NCI-H1417 treated with DMSO at 0.1 percent for 48 hours (cell line): ENCODE results near the gene SLC9A9.

Experiments
- DNase-seq: peaks from one replicate; lab custom pipeline; 2025; lab: John Stamatoyannopoulos, UW

The SLC9A9 gene

DNA sequence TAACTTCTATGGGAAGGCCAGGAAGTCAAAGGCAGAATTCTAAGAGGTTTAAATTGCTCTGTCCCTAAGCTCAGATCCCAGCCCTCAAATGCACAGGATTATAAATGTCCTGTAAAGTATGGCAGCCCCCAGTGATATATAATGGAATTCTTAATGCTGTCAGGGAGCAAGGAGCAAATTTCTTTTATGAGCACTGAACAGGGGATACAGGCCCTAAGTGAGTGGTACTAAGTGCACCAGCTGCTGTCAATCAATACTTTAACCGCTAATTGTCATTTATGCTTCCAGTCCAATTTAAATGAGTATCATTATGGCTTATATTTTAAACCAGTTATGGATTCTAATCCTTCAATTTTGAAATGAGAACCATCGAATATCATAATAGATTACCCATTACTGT is 4.7 kb downstream of the SLC9A9 start:
- no peak for DNase-seq

DNA sequence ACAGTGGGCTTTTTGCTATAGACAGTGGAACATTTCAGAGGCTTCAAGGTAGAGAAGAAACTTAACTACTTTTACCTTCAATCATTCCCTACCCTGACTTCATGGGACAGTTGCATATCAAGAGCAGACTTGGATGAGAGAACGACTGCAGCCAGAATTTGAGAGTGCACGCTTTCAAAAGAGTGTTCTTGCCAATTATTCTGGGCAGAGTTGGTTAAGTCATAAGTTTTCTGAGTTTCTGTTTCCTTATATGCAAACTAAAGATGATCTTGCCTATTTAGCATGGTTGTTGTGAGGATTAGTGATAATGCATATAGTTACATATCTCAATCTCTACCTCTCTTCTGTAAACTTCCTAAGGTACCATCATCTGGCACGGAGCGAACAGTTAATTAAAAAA is 7.6 kb downstream of the SLC9A9 start:
- no peak for DNase-seq

DNA sequence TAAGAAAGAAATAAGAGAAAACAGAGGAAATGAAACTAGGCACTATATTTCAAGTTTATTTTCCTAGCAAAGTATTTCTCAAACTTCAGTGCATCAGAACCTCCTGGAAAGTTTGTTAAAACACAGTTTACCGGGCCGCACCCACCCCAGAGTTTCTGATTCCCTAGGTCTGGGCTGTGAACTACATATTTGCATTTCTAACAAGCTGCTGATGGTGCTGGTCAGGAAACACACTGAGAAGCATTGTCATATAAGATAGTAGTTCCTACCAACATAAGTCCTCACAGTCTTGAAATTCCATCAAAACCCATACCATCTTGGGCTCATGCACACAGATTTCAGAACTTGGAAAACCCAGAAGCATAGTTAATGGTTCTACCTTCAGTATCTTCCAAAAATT is 8.3 kb downstream of the SLC9A9 start:
- DNase-seq: no peak

DNA sequence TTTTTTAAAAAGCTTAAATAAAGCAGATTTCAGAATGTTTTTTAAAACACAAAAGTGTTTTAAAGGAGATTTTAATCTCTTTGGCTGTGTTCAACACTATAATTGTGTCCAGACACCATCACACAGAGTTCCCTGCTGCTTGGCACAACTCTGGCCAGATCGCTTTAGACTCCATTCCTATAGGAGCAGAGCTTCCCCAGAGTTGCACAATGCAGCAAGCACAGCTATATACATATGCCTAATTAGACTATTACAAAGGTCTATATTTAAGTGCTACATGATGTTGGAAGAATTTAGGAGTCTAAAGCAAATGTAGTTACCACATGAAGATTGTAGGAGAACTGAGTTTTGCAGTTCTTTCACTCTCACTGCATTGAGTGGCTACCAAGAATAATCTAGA is 11.2 kb downstream of the SLC9A9 start:
- no peak for DNase-seq

DNA sequence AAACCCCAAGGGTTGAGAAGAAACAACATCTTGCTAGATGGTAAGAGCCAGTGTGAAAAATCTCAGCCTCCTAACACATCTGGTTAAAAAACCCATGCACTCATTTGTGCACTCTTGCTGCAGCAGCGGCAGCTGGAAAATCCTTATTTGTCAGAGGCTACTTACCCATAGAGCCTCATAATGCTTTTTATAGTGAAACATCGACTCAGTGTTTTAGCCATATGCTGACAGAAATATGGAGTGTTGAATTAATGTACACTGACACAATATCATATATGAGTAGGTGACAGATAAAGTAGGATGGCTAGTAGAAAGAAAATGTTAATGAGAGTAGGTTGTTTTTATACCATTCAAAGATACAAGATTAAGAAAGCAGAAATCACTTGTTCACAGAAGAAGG is 13.0 kb downstream of the SLC9A9 start:
- no peak for DNase-seq

DNA sequence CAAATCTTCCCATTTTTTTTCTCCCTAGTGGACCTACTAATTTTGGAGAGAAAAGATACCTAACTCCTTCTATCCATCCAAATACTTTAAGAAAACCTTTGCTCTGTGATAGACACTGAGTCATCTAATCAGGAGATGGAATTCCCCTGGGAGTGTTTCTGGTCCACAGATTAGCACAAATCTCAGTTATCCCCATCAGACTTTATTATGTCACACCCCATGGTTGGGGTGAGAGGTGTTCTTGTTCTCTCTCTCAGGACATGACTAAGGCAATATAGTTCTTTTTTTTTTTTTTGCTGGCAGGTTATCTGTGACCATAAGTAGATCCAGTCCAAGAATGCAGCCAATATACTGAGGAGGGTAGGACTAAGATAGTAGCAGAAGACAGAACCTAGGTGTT is 15.8 kb downstream of the SLC9A9 start:
- DNase-seq: no peak

DNA sequence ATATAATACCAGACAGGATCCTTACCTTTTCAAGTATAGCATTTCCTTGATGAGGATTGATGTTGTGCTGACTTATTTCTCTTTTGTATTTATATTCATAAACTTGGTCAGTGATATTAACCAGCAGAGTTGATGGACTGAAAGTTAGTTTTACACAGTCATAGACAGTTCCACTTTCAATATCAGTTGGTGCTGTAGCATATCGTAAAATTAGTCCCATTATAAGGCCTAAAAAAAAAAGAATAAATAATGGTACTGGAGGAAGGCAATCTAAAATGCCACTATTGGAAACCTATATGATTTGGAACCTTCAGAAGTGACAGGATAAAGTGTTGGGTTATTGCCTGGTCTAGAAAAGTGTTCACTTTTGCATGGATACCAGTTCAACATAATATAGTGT is 16.3 kb downstream of the SLC9A9 start:
- DNase-seq: no peak

DNA sequence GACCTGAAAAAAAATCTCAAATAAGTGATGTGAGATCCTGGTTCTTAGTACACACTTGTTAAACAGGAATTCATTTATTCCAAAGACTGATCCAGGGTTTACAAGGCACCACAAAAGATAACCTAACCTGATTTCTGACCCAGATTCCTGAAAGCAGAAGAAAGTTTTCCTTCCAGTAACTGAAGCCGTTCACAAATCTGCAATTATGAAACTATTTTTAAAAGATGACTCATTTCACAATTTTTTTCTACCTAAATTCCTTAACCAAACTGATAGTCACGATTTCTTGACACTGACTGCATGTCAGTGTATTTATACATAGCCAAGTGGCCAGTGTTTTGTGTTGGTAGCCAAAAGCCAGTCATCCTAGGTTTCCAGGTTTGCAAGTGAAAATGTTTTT is 17.1 kb downstream of the SLC9A9 start:
- DNase-seq: no peak

DNA sequence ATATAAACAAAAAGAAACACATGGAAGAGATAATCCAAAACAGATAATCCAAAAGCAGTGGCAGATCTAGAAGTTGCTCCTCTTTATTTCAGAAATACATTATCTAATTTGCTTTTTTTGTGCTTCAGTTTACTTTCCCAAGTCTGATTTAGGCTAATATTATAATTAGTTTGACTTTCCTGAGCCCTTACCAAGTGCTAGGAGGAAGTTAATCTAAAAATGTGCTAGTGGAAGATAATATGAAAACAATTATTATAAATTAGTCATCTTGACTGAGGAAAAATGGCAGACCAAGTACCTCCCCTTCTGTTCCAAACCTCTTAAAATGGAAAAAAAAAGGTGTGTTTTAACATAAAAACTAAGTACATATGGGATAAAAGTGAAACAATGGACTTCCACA is 17.5 kb downstream of the SLC9A9 start:
- DNase-seq: no peak

DNA sequence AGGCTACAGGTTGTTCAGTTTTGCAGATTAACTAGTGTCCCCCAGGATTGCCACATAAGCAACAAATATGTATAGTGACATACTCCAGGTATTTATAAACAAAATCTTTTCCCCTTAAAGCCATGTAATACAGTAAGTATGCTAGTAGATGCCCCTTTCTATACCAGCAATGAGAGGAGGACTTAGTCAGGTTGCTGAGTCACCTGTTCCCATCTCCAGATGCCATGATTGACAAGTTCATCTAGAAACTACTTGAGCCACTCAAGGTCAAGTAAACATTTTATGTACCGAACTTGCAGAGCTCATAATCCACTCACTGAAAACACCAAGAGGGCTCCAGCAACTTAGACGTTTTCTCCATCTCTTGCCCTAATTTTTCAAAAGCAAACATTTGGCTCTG is 18.2 kb downstream of the SLC9A9 start:
- no peak for DNase-seq

DNA sequence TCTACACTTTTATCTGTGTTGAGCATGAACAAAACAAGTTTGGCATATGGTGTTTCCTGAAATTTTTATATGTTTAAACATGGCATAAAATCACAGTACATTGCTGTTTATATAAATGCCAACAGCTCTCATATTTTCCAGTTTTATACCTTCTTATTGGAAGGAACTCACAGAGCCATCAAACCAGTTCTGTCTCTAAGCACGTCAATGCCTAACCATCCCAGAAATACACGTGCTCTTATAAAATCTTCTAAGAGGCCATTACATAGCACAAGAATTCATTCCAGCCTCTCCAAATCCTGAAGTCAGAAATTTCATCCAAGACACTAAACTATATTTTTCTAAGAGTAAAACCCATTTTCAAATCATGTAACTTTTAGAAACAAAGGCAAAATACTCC is 20.8 kb downstream of the SLC9A9 start:
- no peak for DNase-seq

DNA sequence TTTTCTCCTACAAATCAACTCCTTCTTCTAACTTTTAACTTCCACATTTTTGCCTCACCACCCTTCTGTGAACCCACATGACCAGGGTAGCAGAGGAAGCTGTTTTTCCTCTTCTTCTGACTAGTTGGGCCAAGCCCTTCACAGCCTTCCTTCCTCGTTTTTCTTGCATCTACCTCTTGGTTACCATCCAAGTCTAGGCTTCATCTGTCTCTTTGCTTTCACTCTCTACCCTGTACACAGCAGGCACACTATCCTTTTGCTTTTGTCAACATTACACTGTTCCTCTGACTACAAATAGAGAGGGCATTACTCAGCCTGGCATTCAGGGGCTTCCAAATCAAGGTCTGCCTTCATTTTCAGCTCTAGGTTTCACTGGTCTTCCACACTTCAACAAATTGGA is 22.0 kb downstream of the SLC9A9 start:
- DNase-seq: no peak

DNA sequence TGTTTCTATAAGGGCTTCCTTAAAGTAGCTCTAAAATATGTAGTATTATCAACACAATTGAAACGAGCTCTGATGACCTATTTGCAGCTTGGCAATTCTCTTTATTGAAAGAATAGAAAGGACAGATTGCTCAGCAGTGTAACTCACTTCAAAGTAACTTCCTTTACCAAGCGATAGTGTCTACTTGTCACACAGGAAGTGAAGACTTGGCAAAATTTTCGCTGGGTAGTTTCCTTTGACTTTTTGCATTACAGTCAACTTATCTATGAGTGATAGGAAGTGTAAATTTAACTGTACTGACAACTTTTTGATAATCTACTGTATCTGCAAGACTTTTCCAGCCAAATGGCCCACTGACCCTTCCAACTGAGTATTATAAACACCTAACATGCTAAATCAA is 22.8 kb downstream of the SLC9A9 start:
- no peak for DNase-seq

DNA sequence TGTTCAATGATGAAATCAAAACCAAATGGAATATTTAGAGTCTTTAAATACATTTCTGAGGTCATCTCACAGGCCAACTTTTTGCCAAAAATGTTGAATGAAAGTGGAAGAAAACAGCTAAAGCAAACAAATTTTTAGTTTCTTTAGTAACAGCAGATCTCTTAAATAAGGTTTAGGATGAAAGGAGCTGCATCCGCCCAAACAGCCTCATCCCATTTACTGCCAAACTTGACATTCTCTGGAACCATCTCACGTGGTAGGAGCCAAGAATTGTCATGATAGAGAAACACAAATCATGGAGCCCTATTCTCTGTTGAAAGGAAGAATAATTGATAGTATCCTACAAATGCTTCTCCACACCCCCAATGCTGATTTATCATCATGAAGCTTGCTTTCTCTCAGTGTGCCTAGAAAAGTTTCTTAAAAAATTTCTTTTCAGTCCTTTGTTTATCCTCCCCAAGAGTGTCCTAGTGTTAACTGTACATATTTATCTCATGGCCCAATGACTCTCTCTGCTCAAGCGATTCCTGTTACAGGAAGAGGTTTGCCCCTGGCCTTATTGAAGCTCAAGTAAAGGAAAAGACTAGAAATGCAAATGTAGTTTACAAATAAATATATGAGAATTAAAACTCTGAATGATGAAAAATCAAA is 23.4 kb downstream of the SLC9A9 start:
- DNase-seq: no peak

DNA sequence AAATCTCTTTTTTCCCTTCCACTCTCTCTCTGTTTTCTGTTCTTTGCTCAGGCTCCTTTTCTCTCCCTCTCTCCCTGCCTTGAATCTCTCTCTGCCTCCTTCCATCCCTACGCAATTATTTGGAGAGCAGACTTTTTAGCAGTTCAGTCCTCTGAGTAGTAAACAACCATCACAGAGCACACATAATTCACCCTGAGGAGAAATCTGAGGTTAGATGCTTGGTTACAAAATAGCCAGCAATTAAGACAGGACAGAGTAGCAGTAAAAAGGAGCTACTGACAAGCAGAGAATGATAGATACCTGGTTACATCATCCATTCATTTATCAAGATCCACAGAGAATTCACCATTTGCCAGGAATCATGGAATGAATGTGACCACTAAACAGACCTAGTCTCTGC is 25.5 kb downstream of the SLC9A9 start:
- no peak for DNase-seq

DNA sequence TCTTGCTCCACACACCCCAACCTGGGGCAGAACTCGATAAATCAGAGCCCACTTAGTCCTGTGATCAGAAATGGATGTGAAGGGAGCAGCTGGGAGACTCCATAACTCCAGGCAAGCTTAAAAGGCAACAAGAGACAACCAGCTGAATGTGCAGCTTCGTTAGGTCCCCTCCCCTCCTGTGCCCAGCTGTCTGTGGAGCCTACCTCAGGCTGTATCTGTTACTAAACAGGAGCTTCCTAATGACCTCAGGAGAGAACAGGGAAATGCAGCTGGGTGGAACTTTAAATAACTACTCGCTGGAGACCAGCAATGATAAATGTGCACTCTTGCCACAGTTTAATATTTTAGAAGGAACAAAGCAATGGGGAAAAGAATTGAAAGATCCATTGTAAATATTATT is 25.9 kb downstream of the SLC9A9 start:
- no peak for DNase-seq

DNA sequence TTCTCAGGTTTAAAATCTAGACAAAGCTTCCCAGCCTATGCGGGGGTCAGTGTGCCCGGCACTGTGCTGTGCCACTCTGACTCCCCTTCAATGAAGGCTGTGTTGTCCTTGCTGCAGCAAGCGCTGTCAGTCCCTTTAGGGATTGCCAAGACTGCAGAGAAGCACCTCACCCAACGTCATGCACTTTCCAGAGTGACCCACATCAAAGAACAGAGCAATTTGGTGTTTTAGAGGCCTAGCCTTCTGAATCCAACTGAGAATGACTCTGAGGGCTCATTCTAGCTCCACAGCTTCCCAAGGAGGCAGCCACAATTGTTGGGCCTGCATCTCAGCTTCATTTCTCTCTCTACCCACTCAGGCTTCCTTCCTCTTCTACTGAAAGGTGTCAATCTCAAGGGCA is 26.4 kb downstream of the SLC9A9 start:
- DNase-seq: no peak

DNA sequence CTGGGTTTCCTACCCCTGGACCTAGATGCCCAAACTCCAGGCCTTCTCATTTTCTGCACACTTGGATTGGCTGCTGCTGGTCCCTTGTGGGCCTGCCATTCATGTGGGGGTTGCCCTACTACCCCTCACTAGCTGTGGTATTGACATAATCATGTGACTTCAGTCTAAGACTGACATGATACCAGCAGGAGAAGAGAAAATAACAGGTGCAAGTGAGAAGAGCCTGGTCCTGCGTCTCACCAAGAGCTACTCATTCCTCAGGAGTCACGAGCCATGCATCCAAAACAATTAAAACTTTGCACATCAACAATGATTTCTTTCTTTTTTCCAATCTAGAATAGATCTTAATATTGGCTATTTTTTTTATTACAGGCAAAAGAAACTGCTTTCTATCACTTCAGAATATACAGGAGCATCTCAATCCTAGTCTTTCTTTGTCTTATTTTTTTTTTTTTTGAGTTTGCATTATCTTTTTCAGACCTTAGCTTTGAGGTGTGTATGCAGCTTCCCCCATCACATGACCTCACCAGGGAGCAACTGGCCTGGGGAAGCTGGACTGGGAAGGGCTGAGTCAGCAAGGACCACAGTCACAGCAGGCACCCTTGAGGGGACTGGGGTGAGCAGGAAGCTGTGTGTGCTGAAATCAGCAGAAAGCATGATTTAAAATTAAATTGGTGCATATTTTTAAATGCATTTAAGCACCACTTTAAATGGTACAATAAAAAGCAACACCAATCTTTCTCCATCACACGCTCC is 27.6 kb downstream of the SLC9A9 start:
- no peak for DNase-seq

DNA sequence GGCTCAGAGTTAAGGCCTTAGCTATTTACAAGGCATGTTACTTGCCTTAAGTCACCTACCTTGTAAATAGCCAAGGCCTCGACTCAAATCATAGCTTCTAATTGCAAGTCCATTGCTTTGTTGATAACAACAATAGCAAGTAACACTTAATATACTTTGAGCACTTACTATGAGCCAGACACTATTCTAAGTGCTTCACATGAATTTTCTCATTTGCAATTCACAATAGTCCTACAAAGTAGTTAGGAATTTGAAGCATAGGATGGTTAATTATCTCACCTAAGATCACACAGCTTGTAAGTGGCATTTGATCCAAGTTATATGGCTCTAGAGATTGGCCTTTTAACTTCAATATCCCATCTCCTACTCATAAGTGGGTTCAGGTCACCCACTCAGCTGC is 28.4 kb downstream of the SLC9A9 start:
- no peak for DNase-seq

DNA sequence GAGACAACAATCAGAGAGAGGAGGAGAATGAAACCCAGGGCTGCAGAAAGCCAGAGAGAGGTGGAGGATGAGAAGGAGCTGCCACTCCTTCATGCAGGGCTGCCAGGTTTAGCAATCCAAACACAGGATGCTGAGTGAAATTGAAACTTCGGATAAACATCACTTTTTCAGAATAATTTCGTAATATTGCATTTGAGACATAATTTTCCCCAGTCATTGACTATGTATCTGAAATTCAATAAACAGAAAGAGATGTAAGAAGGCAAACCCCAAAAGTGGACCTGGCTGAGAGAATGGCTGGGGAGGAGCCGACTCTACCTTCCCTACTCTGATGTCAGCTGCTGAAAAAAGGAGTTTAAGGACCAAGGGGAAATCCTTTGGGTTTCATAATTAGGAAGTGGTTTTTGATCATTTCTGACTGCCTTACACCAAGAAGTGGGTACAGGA is 33.8 kb downstream of the SLC9A9 start:
- DNase-seq: no peak

DNA sequence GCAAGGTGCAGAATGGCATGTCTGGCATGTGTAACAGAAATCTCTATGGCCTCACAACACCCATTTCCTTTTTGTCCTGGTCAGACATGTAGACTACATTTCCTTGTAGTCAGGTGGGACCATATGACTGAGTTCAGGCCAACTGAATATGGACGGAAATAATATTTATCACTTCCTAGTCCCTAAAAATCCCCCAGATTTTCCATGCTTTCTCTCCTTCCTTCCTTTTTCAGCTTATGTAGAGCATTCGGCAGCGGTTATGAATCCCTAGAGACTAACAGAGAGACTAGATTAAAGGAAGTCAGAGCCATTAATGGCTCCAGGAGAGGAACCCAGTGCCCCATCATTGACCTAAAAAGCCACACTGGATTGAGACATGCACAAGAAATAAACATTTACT is 35.8 kb downstream of the SLC9A9 start:
- DNase-seq: no peak

DNA sequence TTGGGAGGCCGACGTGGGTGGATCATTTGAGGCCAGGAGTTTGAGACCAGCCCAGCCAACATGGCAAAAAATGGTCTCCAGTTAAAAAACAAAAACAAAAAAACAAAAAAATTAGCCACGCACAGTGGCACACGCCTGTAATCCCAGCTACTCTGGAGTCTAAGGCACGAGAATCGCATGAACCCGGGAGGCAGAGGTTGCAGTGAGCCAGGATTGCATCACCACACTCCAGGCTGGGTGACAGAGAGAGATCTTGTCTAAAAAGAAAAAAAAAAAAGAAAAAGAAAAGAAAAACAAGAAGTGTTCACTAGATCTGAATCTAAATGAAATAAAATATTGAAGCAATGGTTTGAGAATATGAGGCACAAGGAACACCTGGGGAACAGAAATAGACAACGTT is 36.7 kb downstream of the SLC9A9 start:
- DNase-seq: no peak

DNA sequence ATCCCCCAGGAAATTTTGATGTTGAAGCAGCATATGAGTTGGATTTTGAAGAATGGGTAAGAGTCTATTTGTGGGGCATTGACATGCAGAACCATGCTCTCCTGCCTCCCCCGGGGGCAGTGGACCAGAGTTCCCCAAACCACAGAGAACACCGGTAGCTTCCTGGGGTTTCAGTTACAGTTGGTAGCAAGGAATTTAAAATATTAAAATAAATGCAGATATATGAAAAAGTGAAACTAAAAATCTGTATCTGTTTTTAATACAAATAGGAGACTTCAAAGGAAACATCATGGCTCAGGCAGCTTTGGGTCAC is 37.4 kb downstream of the SLC9A9 start:
- no peak for DNase-seq
